ENCODE data around the gene ACAP1.
A peak's percentile ranks its signal among the peaks of the same experiment; 100 is the strongest.

The ACAP1 gene

DNA sequence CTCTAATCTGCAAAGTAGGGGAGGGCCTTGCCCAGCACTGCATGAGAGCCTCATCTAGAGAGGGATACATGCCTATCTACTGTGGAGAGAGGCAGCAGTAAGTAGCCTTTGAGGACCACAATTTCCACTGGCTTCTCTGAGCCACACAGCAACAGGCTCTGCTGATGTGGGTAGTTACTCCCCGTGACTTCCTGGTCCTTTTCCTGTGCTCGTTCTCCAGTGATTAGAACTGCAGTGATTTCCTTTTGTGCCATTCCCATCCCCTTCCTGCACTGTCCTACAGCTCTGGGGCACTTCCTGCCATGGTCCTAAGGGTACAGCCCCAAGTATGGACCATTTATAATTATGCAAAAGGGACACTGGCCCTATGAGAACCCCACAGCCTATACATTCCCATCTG is 55.0 kb downstream of the ACAP1 start:
- no peak for DNase-seq

DNA sequence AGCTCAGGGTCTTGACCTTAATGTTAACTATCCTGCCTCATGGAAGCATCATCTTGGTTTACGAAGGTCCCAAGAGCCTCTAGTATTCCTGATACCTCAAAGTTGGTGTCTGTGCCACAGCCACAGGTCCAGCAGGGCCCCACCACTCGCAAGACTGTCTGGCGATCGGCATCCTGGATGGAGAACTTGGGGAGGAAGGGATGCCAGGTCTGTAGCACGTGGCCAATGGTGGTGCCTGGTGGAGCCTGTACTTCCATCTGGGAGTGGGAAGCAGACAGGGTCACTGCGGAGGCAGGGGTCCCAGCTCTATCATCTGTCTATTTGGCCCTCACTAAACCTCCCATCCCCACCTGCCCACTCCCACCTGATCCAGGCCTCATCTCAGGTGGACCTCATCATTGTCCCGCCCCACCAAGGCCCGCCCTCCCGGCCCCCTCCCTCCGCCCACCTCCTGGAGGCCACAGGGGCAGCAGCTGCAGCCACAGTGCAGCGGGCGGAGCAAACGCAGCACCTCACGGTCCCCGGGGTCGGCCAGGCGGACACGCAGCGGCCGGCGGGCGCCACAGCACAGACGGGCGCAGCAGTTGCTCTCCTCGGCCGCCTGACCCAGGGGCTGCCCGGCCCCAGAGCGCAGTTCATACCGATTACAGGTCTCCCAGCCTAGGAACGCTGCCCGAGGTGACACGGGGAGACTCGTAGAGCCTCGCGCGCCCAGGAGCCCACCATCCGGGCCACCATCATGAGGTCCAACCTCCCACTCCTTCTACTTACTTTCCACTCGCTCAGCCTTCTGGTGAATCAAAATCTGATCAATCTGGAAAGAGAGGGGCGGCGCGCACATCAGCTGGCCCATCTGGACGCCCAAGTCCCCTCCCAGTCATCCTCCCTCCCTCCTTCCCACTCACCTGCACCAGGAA is 56.6 kb downstream of the ACAP1 start:
- DNase-seq, result no peak

DNA sequence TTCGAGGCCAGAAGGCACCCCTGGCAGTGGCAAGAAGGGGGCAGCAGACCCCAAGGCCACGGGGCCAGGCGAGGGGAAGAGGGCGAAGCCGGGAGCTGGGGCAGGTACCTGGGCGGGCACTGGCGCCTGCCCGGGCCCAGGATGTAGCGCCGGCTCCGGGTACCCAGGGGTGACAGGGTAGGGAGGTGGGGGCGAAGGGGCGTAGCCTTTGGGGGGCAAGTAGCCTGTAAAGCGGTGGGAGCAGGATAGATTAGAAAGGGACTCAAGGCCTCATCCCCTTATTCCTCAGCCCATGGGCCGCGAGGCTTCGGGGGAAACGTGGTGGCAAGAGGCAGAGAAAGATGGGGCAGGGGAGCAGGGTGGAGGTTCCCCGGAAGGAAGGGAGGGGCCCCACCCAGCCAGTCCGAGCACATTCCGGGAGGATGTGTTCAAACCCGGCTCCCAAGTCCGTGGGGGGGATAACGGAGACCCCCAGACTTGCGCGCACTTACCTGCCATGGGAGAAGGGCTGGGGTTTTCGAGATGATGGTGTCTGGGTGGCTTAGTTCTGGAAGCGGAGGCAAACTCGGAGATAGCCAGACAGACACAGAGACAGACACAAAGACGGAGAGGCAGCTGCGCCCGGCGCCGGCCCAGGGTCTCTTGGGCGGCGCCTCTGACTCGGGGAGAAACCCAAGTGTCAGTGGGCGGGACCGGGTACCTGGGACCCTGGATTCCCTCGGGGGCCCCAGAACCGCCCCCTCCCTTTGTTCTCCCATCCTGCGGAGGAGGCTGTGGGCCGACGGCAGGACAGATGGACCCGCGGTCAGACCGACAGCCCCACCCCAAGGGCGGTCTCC is 57.5 kb downstream of the ACAP1 start:
- no peak for DNase-seq

DNA sequence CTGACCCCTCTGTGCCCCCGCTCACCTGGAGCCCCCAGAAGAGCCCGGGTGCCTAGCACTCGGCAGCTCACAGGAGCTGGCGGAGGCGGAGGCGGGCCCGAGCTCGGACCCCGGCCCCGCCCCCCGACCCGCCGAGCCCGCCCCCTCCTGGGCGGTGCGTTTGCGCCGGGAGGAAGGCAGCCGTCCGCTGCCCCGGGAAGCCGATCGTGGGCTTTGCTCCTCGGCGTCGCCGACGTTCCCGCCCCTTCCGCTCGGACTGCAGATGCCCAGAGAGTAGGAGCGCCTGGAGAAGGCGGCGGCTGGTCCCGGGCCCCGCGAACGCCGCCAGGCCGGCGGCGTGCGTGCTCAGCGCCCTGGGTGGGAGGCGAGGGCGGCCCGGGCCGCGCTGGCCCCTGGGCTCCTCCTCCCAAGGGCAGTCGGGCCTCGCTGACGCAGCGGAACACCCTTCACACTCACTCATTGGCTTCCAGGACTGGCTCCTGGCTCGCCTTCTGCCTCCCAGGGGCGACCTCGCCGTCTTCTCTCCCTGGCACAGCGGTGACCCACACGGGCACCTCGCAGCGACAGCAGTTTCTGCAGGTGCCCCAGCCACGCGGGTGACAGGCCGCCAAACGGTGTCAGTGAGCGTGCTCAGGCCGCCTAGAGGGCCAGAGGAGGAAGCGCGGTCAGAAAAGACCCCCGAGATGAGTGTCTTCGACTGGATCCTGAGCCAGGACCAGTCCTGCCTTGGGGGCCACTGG is 58.3 kb downstream of the ACAP1 start, which contains the start of gene PLSCR3:
TSS of gene PLSCR3 (minus strand) at position 74 of the 740 bp plus-strand sequence. CDS start 415 bp downstream, outside the sequence.
- peak; percentile 93 for DNase-seq

DNA sequence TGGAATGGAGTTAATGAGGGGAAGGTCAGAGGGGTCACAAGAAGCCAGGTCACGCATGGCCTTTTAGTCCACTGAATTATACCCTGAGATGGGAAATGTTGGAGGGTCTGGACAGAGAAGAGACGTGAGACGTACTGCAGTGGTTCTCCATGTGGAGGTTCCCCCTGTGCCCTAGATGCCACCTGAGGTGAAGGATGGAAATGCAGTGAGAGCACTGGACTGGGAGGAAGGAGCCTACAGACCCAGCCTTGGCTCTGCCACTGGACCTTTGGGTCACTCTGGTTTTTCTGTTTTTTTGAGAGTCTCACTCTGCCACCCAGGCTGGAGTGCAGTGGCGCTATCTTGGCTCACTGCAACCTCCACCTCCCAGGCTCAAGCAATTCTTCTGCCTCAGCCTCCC is 59.8 kb downstream of the ACAP1 start:
- DNase-seq, result no peak

DNA sequence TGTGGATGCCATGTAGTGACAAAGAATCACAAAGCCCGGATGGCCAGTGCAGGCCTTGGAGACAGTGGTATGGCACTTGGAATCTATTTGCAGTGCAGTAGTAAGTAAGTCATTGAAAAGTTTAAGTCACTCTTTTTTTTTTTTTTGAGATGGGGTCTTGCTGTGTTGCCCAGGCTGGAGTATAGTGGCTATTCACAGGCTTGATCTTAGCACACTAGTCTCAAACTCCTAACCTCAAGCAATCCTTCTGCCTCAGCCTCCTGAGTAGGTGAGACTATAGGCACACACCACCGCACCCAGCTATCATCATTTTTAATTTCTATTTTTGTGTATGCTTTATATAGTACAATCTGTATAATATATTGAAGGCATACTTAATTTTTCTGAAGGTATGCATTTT is 62.3 kb downstream of the ACAP1 start:
- no peak for DNase-seq
